Hypothalamus (tissue), 51 donors: ENCODE measurements around the gene MLST8.
"Not testable (repeated sequence)": the region's sequence is repeated elsewhere in the genome, so short reads cannot be mapped to it uniquely, and the experiment has no call there.

Experiments
- DNase-seq, 51 donors: peaks; one replicate each; lab custom pipeline; 2025; lab: John Stamatoyannopoulos, UW

MLST8 gene

DNA sequence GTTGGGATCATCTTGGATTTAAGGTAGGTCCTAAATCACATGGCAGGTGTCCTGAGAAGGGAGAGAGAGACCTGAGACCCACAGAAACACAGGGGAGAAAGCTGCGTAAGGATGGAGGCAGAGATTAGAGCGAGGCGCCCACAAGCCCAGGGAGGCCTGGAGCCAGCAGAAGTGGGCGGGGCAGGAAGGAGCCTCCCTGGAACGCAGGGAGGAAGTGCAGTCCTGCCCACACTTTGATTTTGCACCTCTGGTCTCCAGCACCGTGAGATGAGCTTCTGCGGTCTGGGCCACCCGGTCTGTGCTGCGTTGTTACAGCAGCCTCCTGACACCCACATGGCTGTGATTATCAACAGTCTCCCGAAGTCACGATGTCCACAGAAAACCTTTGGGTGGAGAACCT lies 37.3 kb downstream of the MLST8 start:
- DNase-seq: peak in 1 of 51 donors; percentile 33

DNA sequence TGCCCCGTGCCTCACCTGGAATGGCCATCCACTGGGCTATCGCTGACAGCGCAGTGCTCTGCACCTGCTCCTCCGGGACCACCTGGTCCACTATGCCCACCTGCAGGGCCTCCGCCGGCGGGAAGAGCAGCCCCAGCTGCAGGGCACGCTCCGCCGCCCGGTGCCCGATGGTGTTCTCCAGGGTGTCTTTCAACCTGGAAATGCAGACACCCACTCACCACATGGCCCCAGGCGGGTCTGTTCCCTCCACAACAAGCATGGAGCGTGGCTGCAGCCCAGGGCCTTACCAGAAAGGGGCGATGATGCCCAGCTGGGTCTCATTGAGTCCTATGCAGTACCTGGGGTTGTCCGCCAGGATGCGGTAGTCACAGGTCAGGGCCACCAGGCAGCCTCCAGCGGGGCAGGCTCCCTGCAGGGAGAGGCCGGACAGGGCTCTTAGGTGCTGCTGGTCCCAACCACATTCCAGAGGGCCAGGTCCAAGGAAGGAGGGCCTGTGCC lies 37.8 kb downstream of the MLST8 start:
- no peak for DNase-seq

DNA sequence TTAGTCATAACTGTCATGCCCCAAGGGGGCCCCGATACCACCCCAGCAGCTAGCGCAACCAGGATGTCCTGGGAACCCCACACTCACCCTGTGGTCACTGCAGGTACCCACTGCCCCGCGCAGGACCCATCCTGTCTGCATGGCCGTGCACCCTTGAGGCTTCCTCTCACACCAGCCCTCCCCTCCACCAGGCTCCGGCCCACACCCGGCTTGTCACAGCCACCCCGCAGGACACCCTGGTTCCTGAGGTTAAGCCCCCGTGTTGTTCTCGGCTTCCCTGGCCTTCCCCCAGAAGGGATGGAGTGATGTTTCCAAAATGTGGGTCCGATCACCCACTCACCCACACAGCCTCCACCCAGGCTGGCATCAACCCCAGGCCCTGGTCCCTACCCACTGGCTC lies 38.5 kb downstream of the MLST8 start:
- no peak for DNase-seq

- no peak for DNase-seq
Observed at GRCh38 chr16:2244301-2244700, 39.0 kb downstream of the MLST8 start.

- no peak for DNase-seq
Observed at GRCh38 chr16:2244926-2245795, 39.9 kb downstream of the MLST8 start.

- no peak for DNase-seq
Observed at GRCh38 chr16:2246301-2246885, 41.1 kb downstream of the MLST8 start.

DNA sequence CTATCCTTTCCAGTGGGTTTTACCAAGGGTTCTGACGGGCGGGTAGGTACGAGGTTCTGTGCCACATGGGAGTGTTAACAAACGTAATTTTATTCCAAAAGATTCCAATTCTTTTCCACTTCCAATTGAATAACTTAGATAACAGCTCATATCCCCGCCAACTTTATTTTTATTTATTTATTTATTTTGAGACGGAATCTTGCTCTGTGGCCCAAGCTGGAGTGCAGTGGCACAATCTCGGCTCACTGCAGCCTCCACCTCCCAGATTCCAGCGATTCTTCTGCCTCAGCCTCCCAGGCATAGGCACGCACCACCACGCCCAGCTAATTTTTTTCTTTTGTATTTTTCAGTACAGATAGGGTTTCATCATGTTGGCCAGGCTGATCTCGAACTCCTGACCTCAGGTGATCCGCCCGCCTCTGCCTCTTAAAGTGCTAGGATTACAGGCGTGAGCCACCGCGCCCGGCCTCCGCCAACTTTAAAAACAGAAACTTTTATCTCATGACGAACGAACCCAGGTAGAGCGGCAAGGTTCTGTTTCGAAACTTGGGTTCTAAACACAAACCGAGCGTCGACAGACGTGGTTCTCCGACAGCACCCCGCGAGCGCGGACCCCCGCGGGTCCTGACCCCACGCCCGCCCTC lies 45.5 kb downstream of the MLST8 start:
- peak in 1 of 51 donors; percentile 5 for DNase-seq

GRCh38 chr16:2251296-2252111 lies 46.2 kb downstream of the MLST8 start, which contains the start of gene ECI1:
ECI1 (minus strand) TSS chr16:2251587; CDS start chr16:2251566, 21 bp downstream.
- DNase-seq: peak; percentile 30 to 96 (median 89)

GRCh38 chr16:2252806-2253148 lies 47.5 kb downstream of the MLST8 start:
- DNase-seq: no peak

GRCh38 chr16:2253293-2253692 lies 48.0 kb downstream of the MLST8 start:
- DNase-seq: no peak

DNA sequence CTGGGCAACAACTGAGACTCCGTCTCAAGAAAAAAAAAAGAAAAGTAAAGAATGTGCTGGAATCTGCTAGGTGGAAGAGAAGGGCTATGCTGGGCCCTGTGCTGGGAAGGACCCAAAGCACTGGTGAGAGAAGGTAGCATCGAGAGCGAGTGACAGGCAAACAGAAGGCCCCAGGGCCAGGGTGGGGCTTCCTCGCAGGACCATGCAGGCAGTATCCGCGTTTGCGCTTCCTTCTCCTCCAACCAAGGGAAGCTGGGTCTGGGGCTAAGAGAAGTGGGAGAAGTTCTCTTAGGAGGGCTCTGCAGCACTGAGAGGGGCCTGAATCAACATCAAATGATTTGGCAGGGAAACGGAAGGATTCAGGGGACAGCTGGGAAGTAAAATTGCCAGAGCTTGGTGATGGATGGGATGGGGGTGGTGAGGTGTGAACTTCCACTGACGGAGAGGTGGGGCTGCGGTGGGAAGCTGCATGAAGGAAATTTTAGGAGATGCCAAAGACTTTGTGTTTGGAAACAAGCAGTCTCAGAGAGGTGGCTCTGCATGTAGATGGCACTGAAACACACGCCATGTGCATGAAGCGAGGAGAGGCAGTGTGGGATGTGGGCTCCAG lies 51.4 kb downstream of the MLST8 start:
- DNase-seq: no peak

DNA sequence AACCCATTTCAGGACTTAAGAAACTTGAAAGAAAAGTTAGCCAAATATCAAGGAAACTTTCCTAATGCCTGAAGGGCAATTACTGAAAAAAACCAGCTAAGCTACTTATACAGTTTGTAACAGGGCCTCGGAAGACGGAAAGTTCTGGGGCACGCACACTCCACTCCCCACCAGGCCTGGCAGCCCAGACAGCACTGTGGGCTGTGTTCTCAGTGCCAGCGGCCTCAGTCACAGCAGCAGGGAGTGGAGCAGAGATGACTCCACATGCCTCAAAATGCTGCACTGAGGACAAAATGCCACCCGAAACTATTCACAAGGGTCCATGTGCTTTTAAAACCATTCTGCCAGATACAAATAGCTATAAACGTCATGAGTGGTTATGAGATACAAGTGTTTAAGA lies 52.5 kb downstream of the MLST8 start:
- no peak for DNase-seq

DNA sequence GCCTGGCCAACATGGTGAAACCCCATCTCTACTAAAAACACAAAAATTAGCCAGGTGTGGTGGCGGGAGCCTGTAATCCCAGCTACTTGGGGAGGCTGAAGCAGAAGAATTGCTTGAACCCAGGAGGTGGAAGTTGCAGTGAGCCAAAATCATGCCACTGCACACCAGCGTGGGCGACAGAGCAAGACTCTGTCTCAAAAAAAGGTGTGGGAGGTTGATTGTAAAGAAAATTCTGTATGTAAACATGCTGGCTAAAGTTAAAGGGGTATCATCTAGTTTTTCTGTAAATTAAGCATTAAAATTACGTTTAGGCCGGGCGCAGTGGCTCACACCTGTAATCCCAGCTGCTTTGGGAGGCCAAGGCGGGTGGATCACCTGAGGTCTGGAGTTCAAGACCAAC lies 53.3 kb downstream of the MLST8 start:
- not testable (repeated sequence) for DNase-seq
